Measurements from ENCODE around the gene STOM.
"Not testable (repeated sequence)": the region's sequence is repeated elsewhere in the genome, so short reads cannot be mapped to it uniquely, and the experiment has no call there.

Gene STOM

GRCh38 chr9:121298689-121299466, 71.2 kb downstream of the STOM start:
- no peak for ATAC-seq

GRCh38 chr9:121298016-121298538, 72.0 kb downstream of the STOM start:
- no peak for ATAC-seq

- no peak for ATAC-seq
Measured at GRCh38 chr9:121297389-121297788, 72.7 kb downstream of the STOM start.

GRCh38 chr9:121296213-121297127, 73.6 kb downstream of the STOM start:
- ATAC-seq, result no peak

GRCh38 chr9:121295662-121296191, 74.3 kb downstream of the STOM start:
- no peak for ATAC-seq

GRCh38 chr9:121294866-121295661, 75.0 kb downstream of the STOM start:
- ATAC-seq, result no peak

- ATAC-seq, result no peak
Measured at GRCh38 chr9:121294151-121294743, 75.8 kb downstream of the STOM start.

GRCh38 chr9:121292801-121293241, 77.2 kb downstream of the STOM start:
- no peak for ATAC-seq

- no peak for ATAC-seq
Measured at GRCh38 chr9:121292051-121292450, 78.0 kb downstream of the STOM start.

- not testable (repeated sequence) for ATAC-seq
Measured at GRCh38 chr9:121291536-121291935, 78.5 kb downstream of the STOM start.

GRCh38 chr9:121289772-121290370, 80.2 kb downstream of the STOM start:
- no peak for ATAC-seq

GRCh38 chr9:121289026-121289771, 80.9 kb downstream of the STOM start:
- ATAC-seq, result no peak
